GM19467 (cell line): ENCODE results near the gene PAX3.
"Not testable (repeated sequence)": the region's sequence is repeated elsewhere in the genome, so short reads cannot be mapped to it uniquely, and the experiment has no call there.

Experiments used
- ATAC-seq: cut with Tn5 transposase; IDR thresholded peaks from one replicate; pipeline ENCODE4 v1.9.1; 2021; ENCODE audit warnings: mild to moderate bottlenecking, moderate library complexity; ENCODE audit not compliant: unreplicated experiment

Gene PAX3

GRCh38 chr2:222155003-222155664 lies 143.7 kb downstream of the PAX3 start:
- not testable (repeated sequence) for ATAC-seq
